Stimulated activated naive CD8-positive, alpha-beta T cell treated with anti-CD3 and anti-CD28 coated beads, Interleukin-15, Interleukin-2, amounts not matched to agents 100 ng/mL and 50 ng/mL, for 24 hours (primary cell): Measurements from ENCODE around the gene SLC26A4.

Experiments
- H3K27ac Mint-ChIP-seq: one replicate; pipeline ENCODE4 v1.8.0; 2021; ENCODE audit warnings: mild to moderate bottlenecking, mixed read lengths
- H3K27me3 Mint-ChIP-seq: one replicate; pipeline ENCODE4 v1.8.0; 2021; ENCODE audit warnings: mixed read lengths
- H3K36me3 Mint-ChIP-seq: one replicate; pipeline ENCODE4 v1.8.0; 2021; ENCODE audit warnings: low read depth, mixed read lengths
- H3K4me1 Mint-ChIP-seq: one replicate; pipeline ENCODE4 v1.8.0; 2021; ENCODE audit warnings: low read depth, mixed read lengths
- H3K4me3 Mint-ChIP-seq: one replicate; pipeline ENCODE4 v1.8.0; 2021; ENCODE audit warnings: mild to moderate bottlenecking, mixed read lengths
- H3K9me3 Mint-ChIP-seq: one replicate; pipeline ENCODE4 v1.8.0; 2021; ENCODE audit warnings: mixed read lengths

The SLC26A4 gene

GRCh38 chr7:107696330-107696946, 35.8 kb downstream of the SLC26A4 start:
- Mint-ChIP-seq H3K27ac (no peak overlapping the region), H3K9me3 (no peaks in the 10 kb centered on the region), H3K4me1 (peaks cover 7% of the 10 kb centered on the region), H3K36me3 (no peaks in the 10 kb centered on the region), H3K27me3 (peaks cover 13% of the 10 kb centered on the region), H3K4me3 (no peak overlapping the region)

- Mint-ChIP-seq H3K27ac (no peak overlapping the region), H3K36me3 (no peaks in the 10 kb centered on the region), H3K27me3 (peaks cover 12% of the 10 kb centered on the region), H3K9me3 (no peaks in the 10 kb centered on the region), H3K4me1 (peaks cover 7% of the 10 kb centered on the region), H3K4me3 (no peak overlapping the region)
Observed at GRCh38 chr7:107697321-107698049, 36.9 kb downstream of the SLC26A4 start.

GRCh38 chr7:107700570-107700969, 39.9 kb downstream of the SLC26A4 start:
- Mint-ChIP-seq H3K27me3 (peaks cover 8% of the 10 kb centered on the region), H3K4me1 (peaks cover 7% of the 10 kb centered on the region), H3K27ac (no peak overlapping the region), H3K4me3 (no peak overlapping the region), H3K36me3 (no peaks in the 10 kb centered on the region), H3K9me3 (no peaks in the 10 kb centered on the region)

- H3K9me3 Mint-ChIP-seq, result no peaks in the 10 kb centered on the region
- H3K27me3 Mint-ChIP-seq, result peaks cover 8% of the 10 kb centered on the region
- no peak overlapping the region for H3K4me3 Mint-ChIP-seq
- no peaks in the 10 kb centered on the region for H3K36me3 Mint-ChIP-seq
- no peak overlapping the region for H3K27ac Mint-ChIP-seq
- H3K4me1 Mint-ChIP-seq, result peaks cover 7% of the 10 kb centered on the region
Observed at GRCh38 chr7:107701191-107701590, 40.6 kb downstream of the SLC26A4 start.

DNA sequence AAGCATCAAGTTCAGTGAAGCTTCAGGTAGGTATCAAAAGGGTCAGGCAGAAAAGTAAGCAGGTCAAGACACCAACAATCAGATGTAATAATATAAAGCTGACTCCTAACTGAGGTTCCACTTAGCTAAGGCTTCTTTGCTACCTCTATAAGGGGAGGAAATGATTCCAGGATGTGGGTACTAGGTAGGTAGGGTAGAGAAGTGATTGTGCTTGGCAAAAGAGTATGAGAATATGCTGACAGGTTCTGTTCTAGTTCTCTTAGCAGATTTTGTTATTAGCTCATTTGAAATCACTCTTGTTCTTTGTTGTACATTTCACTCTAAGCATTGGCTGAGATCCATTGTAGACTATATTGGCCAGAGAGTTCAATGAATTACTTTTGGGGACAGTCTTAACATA, 42.6 kb downstream of the SLC26A4 start:
- Mint-ChIP-seq H3K4me3 (no peak overlapping the region), H3K27ac (no peak overlapping the region), H3K27me3 (peaks cover 8% of the 10 kb centered on the region), H3K36me3 (no peaks in the 10 kb centered on the region), H3K9me3 (no peaks in the 10 kb centered on the region), H3K4me1 (no peaks in the 10 kb centered on the region)

DNA sequence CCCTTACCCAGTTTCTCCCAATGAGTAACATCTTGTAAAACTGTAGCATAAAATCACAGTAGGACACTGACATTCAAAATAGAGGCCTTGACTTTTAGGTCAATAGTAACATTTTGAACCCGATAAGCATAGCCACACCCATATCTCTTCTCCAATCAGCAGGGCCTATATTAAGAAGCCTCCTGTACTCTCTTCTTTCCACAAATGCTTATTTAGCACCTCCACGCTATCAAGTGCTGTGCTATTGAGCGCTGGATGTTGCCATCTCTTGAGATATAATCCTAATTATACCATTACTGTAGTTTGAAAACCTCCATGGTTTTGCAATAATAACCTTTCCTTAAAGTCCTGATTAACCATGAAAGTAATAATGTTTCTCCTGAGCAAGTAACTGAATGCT, 43.2 kb downstream of the SLC26A4 start:
- no peaks in the 10 kb centered on the region for H3K4me1 Mint-ChIP-seq
- no peaks in the 10 kb centered on the region for H3K9me3 Mint-ChIP-seq
- H3K36me3 Mint-ChIP-seq, result no peaks in the 10 kb centered on the region
- no peak overlapping the region for H3K4me3 Mint-ChIP-seq
- H3K27ac Mint-ChIP-seq, result no peak overlapping the region
- peaks cover 8% of the 10 kb centered on the region for H3K27me3 Mint-ChIP-seq

GRCh38 chr7:107708956-107709355, 48.3 kb downstream of the SLC26A4 start:
- H3K27ac Mint-ChIP-seq, result no peak overlapping the region
- H3K4me3 Mint-ChIP-seq, result no peak overlapping the region
- H3K9me3 Mint-ChIP-seq, result no peaks in the 10 kb centered on the region
- no peaks in the 10 kb centered on the region for H3K4me1 Mint-ChIP-seq
- H3K27me3 Mint-ChIP-seq, result no peaks in the 10 kb centered on the region
- no peaks in the 10 kb centered on the region for H3K36me3 Mint-ChIP-seq

GRCh38 chr7:107711301-107711700, 50.7 kb downstream of the SLC26A4 start:
- Mint-ChIP-seq H3K9me3 (no peaks in the 10 kb centered on the region), H3K27ac (no peak overlapping the region), H3K36me3 (no peaks in the 10 kb centered on the region), H3K4me1 (no peaks in the 10 kb centered on the region), H3K4me3 (no peak overlapping the region), H3K27me3 (no peaks in the 10 kb centered on the region)

- Mint-ChIP-seq H3K4me1 (no peaks in the 10 kb centered on the region), H3K36me3 (no peaks in the 10 kb centered on the region), H3K27me3 (no peaks in the 10 kb centered on the region), H3K27ac (no peak overlapping the region), H3K9me3 (no peaks in the 10 kb centered on the region), H3K4me3 (no peak overlapping the region)
Observed at GRCh38 chr7:107712025-107712424, 51.4 kb downstream of the SLC26A4 start.

DNA sequence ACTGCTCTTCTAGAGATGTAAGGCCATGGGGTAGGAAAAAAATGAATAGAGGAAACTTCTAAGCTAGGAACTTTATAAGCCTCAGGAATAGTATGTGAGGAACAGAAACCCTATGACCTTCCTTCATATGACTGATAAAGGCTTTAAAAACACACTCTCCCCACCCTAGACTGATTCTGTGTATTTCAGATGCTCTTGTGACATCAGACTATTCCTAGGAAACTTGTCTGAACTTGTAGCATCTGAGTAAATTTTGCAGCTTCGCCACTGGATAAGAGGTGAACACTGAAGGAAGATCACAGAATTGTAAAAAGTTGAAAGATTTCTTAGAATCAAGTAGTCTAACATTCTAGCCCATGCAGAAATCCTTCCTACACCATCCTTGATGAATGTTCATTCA, 52.3 kb downstream of the SLC26A4 start:
- Mint-ChIP-seq H3K4me3 (no peak overlapping the region), H3K4me1 (no peaks in the 10 kb centered on the region), H3K9me3 (no peaks in the 10 kb centered on the region), H3K27ac (no peak overlapping the region), H3K27me3 (no peaks in the 10 kb centered on the region), H3K36me3 (no peaks in the 10 kb centered on the region)

- H3K27ac Mint-ChIP-seq, result no peak overlapping the region
- H3K9me3 Mint-ChIP-seq, result no peaks in the 10 kb centered on the region
- no peak overlapping the region for H3K4me3 Mint-ChIP-seq
- no peaks in the 10 kb centered on the region for H3K36me3 Mint-ChIP-seq
- H3K4me1 Mint-ChIP-seq, result no peaks in the 10 kb centered on the region
- H3K27me3 Mint-ChIP-seq, result no peaks in the 10 kb centered on the region
Observed at GRCh38 chr7:107715531-107715930, 54.9 kb downstream of the SLC26A4 start.

DNA sequence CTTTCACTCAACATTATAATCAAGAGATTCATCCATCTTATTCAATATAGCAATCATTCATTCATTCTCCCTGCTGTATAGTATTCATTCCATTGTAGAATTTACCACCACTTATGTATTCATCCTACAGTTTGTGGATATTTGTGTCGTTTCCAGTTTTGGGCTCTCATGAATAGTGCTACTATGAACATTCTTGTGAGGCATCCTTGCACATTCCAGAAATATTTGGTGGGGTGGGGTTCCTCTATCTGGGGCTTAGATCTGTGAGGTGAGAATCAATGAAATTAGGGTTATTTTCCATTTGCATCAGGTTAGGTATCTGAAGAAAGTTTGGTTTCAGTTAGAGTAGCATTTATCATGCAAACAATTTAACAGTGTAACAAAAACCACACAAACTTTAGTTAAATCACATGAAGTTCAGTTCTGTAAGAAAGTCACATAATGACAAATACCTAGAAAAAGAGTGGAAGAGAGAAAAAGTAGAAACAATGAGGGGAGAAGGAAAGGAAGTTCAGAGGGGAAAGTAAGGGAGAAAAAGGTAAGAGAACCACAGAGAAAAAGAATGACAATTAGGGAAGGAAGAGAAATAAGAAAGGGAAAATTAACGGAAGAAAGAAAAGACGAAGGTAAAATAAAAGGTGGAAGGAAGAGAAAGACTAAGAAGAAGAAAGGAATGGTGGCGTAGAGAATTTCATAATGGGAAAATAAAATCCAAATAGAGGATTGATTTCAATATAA, 58.0 kb downstream of the SLC26A4 start:
- no peaks in the 10 kb centered on the region for H3K9me3 Mint-ChIP-seq
- H3K4me1 Mint-ChIP-seq, result no peaks in the 10 kb centered on the region
- no peaks in the 10 kb centered on the region for H3K27me3 Mint-ChIP-seq
- no peak overlapping the region for H3K27ac Mint-ChIP-seq
- H3K36me3 Mint-ChIP-seq, result no peaks in the 10 kb centered on the region
- no peak overlapping the region for H3K4me3 Mint-ChIP-seq

GRCh38 chr7:107721286-107721685, 60.7 kb downstream of the SLC26A4 start:
- Mint-ChIP-seq H3K4me1 (no peaks in the 10 kb centered on the region), H3K4me3 (no peak overlapping the region), H3K27me3 (peaks cover 2% of the 10 kb centered on the region), H3K36me3 (no peaks in the 10 kb centered on the region), H3K9me3 (no peaks in the 10 kb centered on the region), H3K27ac (no peak overlapping the region)

DNA sequence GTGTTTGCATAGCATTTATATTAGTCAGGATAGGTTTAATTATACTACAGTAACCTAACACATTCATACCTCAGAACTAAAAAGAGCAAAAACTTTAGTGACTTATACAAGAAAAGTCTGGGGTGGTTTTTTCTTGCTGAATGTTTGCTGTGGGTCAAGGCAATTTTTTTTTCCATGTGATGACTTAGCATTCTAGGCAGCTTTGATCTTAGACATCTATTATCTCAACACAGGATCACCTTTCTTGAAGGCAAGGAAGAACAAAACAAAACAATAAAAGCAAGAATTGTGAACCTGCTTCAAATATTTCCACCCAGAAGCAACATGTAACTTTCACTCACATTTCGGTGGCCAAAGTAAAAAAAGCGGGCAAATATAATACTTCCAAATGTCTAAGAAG, 62.6 kb downstream of the SLC26A4 start:
- H3K4me1 Mint-ChIP-seq, result no peaks in the 10 kb centered on the region
- H3K27me3 Mint-ChIP-seq, result peaks cover 18% of the 10 kb centered on the region
- H3K9me3 Mint-ChIP-seq, result no peaks in the 10 kb centered on the region
- no peak overlapping the region for H3K4me3 Mint-ChIP-seq
- no peak overlapping the region for H3K27ac Mint-ChIP-seq
- H3K36me3 Mint-ChIP-seq, result no peaks in the 10 kb centered on the region

DNA sequence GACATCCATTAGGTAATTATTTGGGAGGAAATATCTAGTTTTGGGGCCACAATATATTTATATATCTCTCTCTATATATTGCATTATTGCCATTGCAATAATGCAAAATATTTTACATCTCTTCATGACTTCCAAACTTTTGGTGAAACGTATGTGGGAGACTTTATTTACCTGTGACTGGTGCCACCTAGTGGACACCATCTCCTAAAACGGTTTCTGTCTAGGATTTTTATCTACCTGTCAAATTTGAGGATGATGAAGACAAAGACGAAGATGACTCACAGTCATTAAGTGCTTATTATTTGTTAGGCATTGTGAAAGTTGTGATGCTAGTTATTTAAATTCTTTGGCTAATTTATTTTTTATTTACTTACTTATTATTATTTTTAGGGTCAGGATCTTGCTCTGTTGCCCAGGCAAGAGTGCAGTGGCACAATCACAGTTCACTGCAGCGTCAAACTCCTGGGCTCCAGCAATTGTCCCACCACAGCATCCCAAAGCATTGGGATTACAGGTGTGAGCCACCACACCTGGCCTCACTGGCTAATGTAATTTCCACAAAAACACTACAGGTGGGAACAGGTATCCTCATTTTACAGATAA, 64.6 kb downstream of the SLC26A4 start:
- Mint-ChIP-seq H3K4me1 (no peaks in the 10 kb centered on the region), H3K27me3 (peaks cover 18% of the 10 kb centered on the region), H3K27ac (no peak overlapping the region), H3K36me3 (no peaks in the 10 kb centered on the region), H3K9me3 (no peaks in the 10 kb centered on the region), H3K4me3 (no peak overlapping the region)
